Activated T-helper 2 cell treated with anti-CD3 and anti-CD28 coated beads, Interferon-gamma antibody, Interleukin-2, Interleukin-4, amounts not matched to agents 10 μg/mL and 5 μg/mL and 100 μg/mL, durations not matched to agents 14 hours and 24 hours and 36 hours (primary cell): ENCODE results near the gene TPO. TPM values are rescaled to one million over a fixed set of nuclear protein-coding genes. Genes with fewer than 3 reads are reported as not detected.
"Not testable (repeated sequence)": the region's sequence is repeated elsewhere in the genome, so short reads cannot be mapped to it uniquely, and the experiment has no call there.

ENCODE experiments used
- DNase-seq: peaks from one replicate; pipeline ENCODE4 v3.0.0; 2021; ENCODE audit warnings: low spot score
- H3K27ac Mint-ChIP-seq: one replicate; pipeline ENCODE4 v1.8.0; 2021; ENCODE audit warnings: mixed read lengths
- H3K27me3 Mint-ChIP-seq: one replicate; pipeline ENCODE4 v1.8.0; 2021; ENCODE audit warnings: low read depth, mixed read lengths
- H3K36me3 Mint-ChIP-seq: one replicate; pipeline ENCODE4 v1.8.0; 2021; ENCODE audit warnings: low read depth, mixed read lengths
- H3K4me1 Mint-ChIP-seq: one replicate; pipeline ENCODE4 v1.8.0; 2021; ENCODE audit warnings: low read depth, mixed read lengths
- H3K4me3 Mint-ChIP-seq: one replicate; pipeline ENCODE4 v1.8.0; 2021; ENCODE audit warnings: low read depth, mild to moderate bottlenecking, moderate library complexity, mixed read lengths
- H3K9me3 Mint-ChIP-seq: one replicate; pipeline ENCODE4 v1.8.0; 2021; ENCODE audit warnings: mixed read lengths
- intact Hi-C: fragments of 100-400 bp; cut with micrococcal nuclease; formaldehyde crosslinking; loops from one replicate; pipeline ENCODE4 v1.15.1; 2023
- total RNA-seq: library from RNA; stranded (reverse); gene quantifications from 2 replicates; pipeline ENCODE4 v1.2.3, GENCODE V29; 2022

Gene TPO
- not detected in 2 replicates for total RNA-seq

DNA sequence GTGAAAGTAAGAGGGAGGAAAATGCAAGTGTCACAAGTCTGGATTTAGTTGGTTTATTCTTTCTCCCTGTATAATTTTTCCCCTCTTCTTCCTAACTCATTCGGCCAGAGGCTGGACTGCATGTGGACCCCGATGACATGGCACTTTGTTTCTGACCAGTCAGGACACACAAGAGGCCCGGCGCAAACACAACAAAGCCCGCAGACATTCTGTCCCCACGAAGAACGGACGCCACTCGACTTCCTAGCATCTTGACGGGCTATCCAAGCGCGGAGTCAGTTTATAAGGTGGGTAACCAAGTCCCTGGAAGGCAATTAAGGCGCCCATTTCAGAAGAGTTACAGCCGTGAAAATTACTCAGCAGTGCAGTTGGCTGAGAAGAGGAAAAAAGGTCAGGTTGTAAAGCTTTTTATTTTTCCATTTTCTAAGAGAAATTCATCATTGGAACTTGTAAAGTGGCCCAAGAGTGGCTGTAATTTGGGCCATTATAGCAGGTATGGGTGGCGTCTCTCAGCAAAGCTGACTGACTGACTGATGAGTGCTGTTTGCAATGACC, at the start of gene TPO:
Gene TPO, plus strand, starts transcription at position 308 of the 555 bp plus-strand sequence. CDS start 946 bp downstream, outside the sequence.
- H3K27ac Mint-ChIP-seq: no peak within 1 kb of the TSS
- no peak for DNase-seq

GRCh38 chr2:1366546-1367134, 46.6 kb upstream of the TPO start:
- DNase-seq: no peak
- H3K27me3 Mint-ChIP-seq: no peaks in the 10 kb centered on the region

More for the DNA sequence above, at the start of gene TPO:
- no peak within 1 kb of the TSS for H3K4me3 Mint-ChIP-seq
- no peaks in the 10 kb centered on the region for H3K27me3 Mint-ChIP-seq
- H3K4me1 Mint-ChIP-seq: no peaks in the 10 kb centered on the region
- H3K9me3 Mint-ChIP-seq: no peaks in the 10 kb centered on the region
- intact Hi-C loops: no loop called here
- H3K36me3 Mint-ChIP-seq: no peaks in the 10 kb centered on the region

GRCh38 chr2:1367601-1368000, 45.7 kb upstream of the TPO start:
- H3K36me3 Mint-ChIP-seq: no peaks in the 10 kb centered on the region
- no peak for DNase-seq
- no peak overlapping the region for H3K4me3 Mint-ChIP-seq
- no peak overlapping the region for H3K27ac Mint-ChIP-seq
- no peaks in the 10 kb centered on the region for H3K27me3 Mint-ChIP-seq
- intact Hi-C loops: no loop called here
- no peaks in the 10 kb centered on the region for H3K4me1 Mint-ChIP-seq
- no peaks in the 10 kb centered on the region for H3K9me3 Mint-ChIP-seq

More at GRCh38 chr2:1366546-1367134, 46.6 kb upstream of the TPO start:
- H3K9me3 Mint-ChIP-seq: no peaks in the 10 kb centered on the region
- no peaks in the 10 kb centered on the region for H3K36me3 Mint-ChIP-seq
- H3K4me1 Mint-ChIP-seq: no peaks in the 10 kb centered on the region
- intact Hi-C loops: no loop called here
- no peak overlapping the region for H3K4me3 Mint-ChIP-seq
- H3K27ac Mint-ChIP-seq: no peak overlapping the region

- peaks cover 9% of the 10 kb centered on the region for H3K4me1 Mint-ChIP-seq
- H3K9me3 Mint-ChIP-seq: no peaks in the 10 kb centered on the region
- DNase-seq: no peak
- no peaks in the 10 kb centered on the region for H3K27me3 Mint-ChIP-seq
- no peaks in the 10 kb centered on the region for H3K36me3 Mint-ChIP-seq
- intact Hi-C loops: no loop called here
- H3K27ac Mint-ChIP-seq: no peak overlapping the region
- no peak overlapping the region for H3K4me3 Mint-ChIP-seq
Measured at GRCh38 chr2:1369905-1370304, 43.4 kb upstream of the TPO start.

GRCh38 chr2:1370461-1370860, 42.8 kb upstream of the TPO start:
- DNase-seq: no peak
- Mint-ChIP-seq H3K36me3 (no peaks in the 10 kb centered on the region), H3K27me3 (no peaks in the 10 kb centered on the region), H3K27ac (no peak overlapping the region), H3K4me3 (no peak overlapping the region), H3K4me1 (peaks cover 9% of the 10 kb centered on the region), H3K9me3 (no peaks in the 10 kb centered on the region)
- intact Hi-C loops: no loop called here

- peaks cover 9% of the 10 kb centered on the region for H3K4me1 Mint-ChIP-seq
- no peak for DNase-seq
- H3K27ac Mint-ChIP-seq: no peak overlapping the region
- intact Hi-C loops: no loop called here
- no peaks in the 10 kb centered on the region for H3K9me3 Mint-ChIP-seq
- no peaks in the 10 kb centered on the region for H3K27me3 Mint-ChIP-seq
- no peak overlapping the region for H3K4me3 Mint-ChIP-seq
- no peaks in the 10 kb centered on the region for H3K36me3 Mint-ChIP-seq
Measured at GRCh38 chr2:1371082-1371481, 42.2 kb upstream of the TPO start.

DNA sequence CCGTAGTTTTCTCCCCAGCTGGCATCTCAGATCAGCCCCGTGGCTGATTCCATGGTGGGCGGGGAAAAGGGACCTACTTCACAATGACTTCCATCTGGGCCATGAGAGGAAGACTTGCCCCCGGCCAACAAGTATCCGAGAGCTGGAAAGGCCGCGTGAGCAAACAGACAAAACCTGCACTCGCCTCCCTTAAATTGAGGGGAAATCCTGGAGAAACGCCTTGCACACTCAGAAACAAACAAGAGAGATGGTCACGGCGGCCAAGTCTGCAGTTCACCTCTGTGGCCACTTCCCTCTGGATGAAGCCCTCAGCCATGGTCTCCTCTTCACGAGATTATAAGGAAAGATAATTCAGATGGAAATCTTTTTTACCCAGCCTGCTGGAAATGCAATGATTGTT, 39.4 kb upstream of the TPO start:
- H3K36me3 Mint-ChIP-seq: no peaks in the 10 kb centered on the region
- no peaks in the 10 kb centered on the region for H3K9me3 Mint-ChIP-seq
- intact Hi-C loops: no loop called here
- no peak overlapping the region for H3K27ac Mint-ChIP-seq
- H3K4me3 Mint-ChIP-seq: no peak overlapping the region
- no peaks in the 10 kb centered on the region for H3K27me3 Mint-ChIP-seq
- peaks cover 10% of the 10 kb centered on the region for H3K4me1 Mint-ChIP-seq
- DNase-seq: no peak

DNA sequence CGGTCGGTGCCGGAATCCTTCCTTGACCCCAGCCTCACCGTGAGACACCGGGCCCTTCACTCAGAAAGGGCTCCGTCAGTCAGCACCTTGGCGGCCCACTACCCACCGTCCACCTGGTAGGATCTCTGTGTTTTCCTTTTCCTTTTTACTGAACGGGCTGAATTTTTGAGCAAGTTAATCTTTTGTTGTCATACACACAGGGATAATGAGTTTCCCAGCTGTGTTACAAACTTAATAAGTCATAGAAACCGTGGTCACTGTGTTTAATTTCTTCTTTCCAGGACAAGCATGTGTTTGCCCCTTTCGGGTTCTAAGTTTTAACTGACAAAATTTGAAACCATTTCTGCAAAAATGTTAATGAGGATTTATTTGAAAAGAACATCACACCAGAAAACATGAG, 39.0 kb upstream of the TPO start:
- no peaks in the 10 kb centered on the region for H3K27me3 Mint-ChIP-seq
- intact Hi-C loops: no loop called here
- DNase-seq: no peak
- H3K36me3 Mint-ChIP-seq: no peaks in the 10 kb centered on the region
- H3K9me3 Mint-ChIP-seq: no peaks in the 10 kb centered on the region
- no peak overlapping the region for H3K27ac Mint-ChIP-seq
- H3K4me1 Mint-ChIP-seq: peaks cover 10% of the 10 kb centered on the region
- H3K4me3 Mint-ChIP-seq: no peak overlapping the region

DNA sequence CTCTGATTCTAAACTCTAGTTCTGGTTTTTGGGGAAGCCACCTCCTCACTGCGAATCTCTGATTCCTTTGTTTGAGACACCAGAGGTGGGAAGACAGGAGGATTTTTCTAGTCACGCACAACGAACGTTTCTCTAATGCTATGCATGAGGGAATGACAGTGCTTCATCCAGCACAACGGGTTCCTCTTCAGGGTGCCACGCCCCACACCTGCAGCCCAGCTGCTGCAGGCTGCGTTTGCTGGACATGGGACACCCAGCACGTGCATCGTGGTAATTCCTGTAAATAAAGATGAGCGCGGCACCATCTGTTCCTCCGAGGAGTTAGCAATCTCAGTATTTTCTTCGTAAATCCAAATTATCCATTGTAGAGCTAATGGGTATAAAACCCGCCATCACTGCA, 37.5 kb upstream of the TPO start:
- intact Hi-C loops: no loop called here

GRCh38 chr2:1377473-1377872, 35.8 kb upstream of the TPO start:
- H3K27me3 Mint-ChIP-seq: no peaks in the 10 kb centered on the region
- no peaks in the 10 kb centered on the region for H3K9me3 Mint-ChIP-seq
- no peak overlapping the region for H3K27ac Mint-ChIP-seq
- peaks cover 10% of the 10 kb centered on the region for H3K4me1 Mint-ChIP-seq
- intact Hi-C loops: no loop called here
- no peak overlapping the region for H3K4me3 Mint-ChIP-seq
- no peak for DNase-seq
- no peaks in the 10 kb centered on the region for H3K36me3 Mint-ChIP-seq

More for the DNA sequence above, 37.5 kb upstream of the TPO start:
- Mint-ChIP-seq H3K4me1 (peaks cover 10% of the 10 kb centered on the region), H3K4me3 (no peak overlapping the region), H3K27ac (no peak overlapping the region), H3K9me3 (no peaks in the 10 kb centered on the region), H3K36me3 (no peaks in the 10 kb centered on the region), H3K27me3 (no peaks in the 10 kb centered on the region)
- no peak for DNase-seq

DNA sequence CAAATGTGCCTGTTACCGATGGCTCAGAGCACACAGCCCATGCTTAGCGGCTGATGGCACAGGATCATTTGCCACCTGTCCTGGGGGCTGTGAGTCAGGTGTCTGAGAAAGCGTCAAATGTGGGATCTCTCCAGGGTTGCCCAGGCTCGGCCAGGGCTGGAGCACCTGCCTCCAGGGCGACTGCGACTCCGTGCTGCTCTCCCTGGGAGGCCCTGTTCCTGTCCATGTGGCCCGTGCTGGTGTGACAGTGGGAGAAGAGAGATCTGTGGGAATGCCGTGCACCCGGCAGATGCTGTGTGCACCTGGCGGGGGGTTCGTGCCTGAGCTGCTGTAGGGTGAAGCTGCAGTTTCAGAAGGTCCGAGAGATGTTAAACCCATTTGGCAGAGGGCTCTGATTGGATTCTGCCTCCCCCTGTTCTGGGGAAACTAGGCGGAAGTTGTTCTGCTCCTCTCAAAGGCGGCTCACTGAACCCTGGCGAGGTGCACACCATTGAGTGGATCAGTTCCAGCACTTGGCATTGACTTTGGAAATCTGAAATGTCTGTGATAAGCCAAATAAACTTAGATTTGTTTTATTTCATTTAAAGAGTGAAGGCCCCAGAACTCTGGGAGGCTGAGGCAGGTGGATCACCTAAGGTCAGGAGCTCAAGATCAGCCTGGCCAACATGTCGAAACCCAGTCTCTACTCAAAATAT, 34.7 kb upstream of the TPO start:
- intact Hi-C loops: no loop called here
- no peak for DNase-seq
- Mint-ChIP-seq H3K36me3 (no peaks in the 10 kb centered on the region), H3K27ac (no peak overlapping the region), H3K4me3 (no peak overlapping the region), H3K4me1 (peaks cover 4% of the 10 kb centered on the region), H3K9me3 (no peaks in the 10 kb centered on the region), H3K27me3 (no peaks in the 10 kb centered on the region)

- Mint-ChIP-seq H3K36me3 (no peaks in the 10 kb centered on the region), H3K4me1 (peaks cover 2% of the 10 kb centered on the region), H3K27me3 (peaks cover 3% of the 10 kb centered on the region), H3K4me3 (no peak overlapping the region), H3K9me3 (no peaks in the 10 kb centered on the region), H3K27ac (no peak overlapping the region)
- DNase-seq: no peak
- intact Hi-C loops: no loop called here
Measured at GRCh38 chr2:1381644-1382043, 31.6 kb upstream of the TPO start.

- H3K4me3 Mint-ChIP-seq, H3K27me3 Mint-ChIP-seq, H3K27ac Mint-ChIP-seq, H3K9me3 Mint-ChIP-seq, H3K4me1 Mint-ChIP-seq, H3K36me3 Mint-ChIP-seq, DNase-seq, intact Hi-C loops: not testable (repeated sequence)
Measured at GRCh38 chr2:1387954-1388725, 25.1 kb upstream of the TPO start.
